ENCODE measurements around the gene CEP57. TPM values are rescaled to one million over a fixed set of nuclear protein-coding genes. Genes with fewer than 3 reads are reported as not detected.

CEP57 gene
- total RNA-seq, 1 experiment from 2014 or later: 79.8 TPM

GRCh38 chr11:95796501-95796900, 6.2 kb downstream of the CEP57 start:
- H3K4me3 ChIP-seq (ENCODE audit: low read depth, low read length, poor library complexity, severe bottlenecking): peak overlapping the region; percentile 19
- peaks cover 15% of the 10 kb centered on the region for H3K36me3 ChIP-seq (ENCODE audit: insufficient read depth, low read length, poor library complexity, severe bottlenecking)
- no TSS peak for BruUV-seq (replicated peaks)
- ChIA-PET CTCF (interaction anchor here (0.6 kb wide), 1 partner anchor 628 kb away, joined by 6 read pairs; no protein-coding TSS in a partner anchor), POLR2A (ENCODE audit: low non-redundant PET) (no interaction called here)
- H3K9me3 ChIP-seq (ENCODE audit: low read depth, low read length, poor library complexity, severe bottlenecking): no peaks in the 10 kb centered on the region
- no peaks in the 10 kb centered on the region for H3K27me3 ChIP-seq (replicated peaks; ENCODE audit: insufficient read depth, low read depth, low read length, poor library complexity)
- peak; percentile 81 for DNase-seq (ENCODE audit: low spot score)
- TF ChIP-seq EZH2 (IDR thresholded peaks at IDR 0.05; ENCODE audit: borderline replicate concordance, low read depth, low read length, poor library complexity, severe bottlenecking) (no peak), CTCF (conservative IDR thresholded peaks at IDR 0.05; ENCODE audit: low read depth, low read length) (no peak)
- H3K27ac ChIP-seq (ENCODE audit: low read depth, low read length, poor library complexity, severe bottlenecking): peak overlapping the region; percentile 63
- intact Hi-C loops (cut with micrococcal nuclease; ENCODE audit: unreplicated experiment): loop anchor here (10.0 kb wide), 1 partner anchor 368 kb away; no protein-coding TSS in a partner anchor
- peaks cover 66% of the 10 kb centered on the region for H3K4me1 ChIP-seq (ENCODE audit: insufficient read depth, low read length, poor library complexity, severe bottlenecking)

DNA sequence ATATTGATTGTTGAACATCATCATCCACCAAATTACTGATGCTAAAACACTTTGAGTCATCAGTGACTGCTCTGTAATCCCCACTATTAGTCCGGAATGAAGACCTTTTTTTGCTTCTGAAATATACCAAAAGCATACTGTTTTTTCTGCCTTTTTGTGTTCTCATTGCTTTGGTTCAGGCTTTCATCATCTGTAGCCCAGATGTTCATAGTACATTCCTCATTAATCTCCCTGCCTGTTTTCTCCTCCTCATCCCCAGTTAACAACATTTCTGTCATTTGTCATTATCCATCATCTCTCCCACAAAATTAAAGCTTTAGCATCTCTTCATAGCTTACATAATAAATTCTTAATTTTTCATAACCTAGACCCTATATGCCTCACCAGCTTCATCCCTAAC, 9.2 kb downstream of the CEP57 start:
- DNase-seq (ENCODE audit: low spot score): no peak
- Histone ChIP-seq H3K4me1 (ENCODE audit: insufficient read depth, low read length, poor library complexity, severe bottlenecking) (peaks cover 38% of the 10 kb centered on the region), H3K27me3 (replicated peaks; ENCODE audit: insufficient read depth, low read depth, low read length, poor library complexity) (no peaks in the 10 kb centered on the region), H3K27ac (ENCODE audit: low read depth, low read length, poor library complexity, severe bottlenecking) (no peak overlapping the region), H3K36me3 (ENCODE audit: insufficient read depth, low read length, poor library complexity, severe bottlenecking) (peaks cover 31% of the 10 kb centered on the region), H3K9me3 (ENCODE audit: low read depth, low read length, poor library complexity, severe bottlenecking) (no peaks in the 10 kb centered on the region), H3K4me3 (ENCODE audit: low read depth, low read length, poor library complexity, severe bottlenecking) (no peak overlapping the region)
- intact Hi-C loops (cut with micrococcal nuclease; ENCODE audit: unreplicated experiment): loop anchor here (10.0 kb wide), 1 partner anchor 365 kb away; no protein-coding TSS in a partner anchor
- no TSS peak for BruUV-seq (replicated peaks)
- TF ChIP-seq EZH2 (IDR thresholded peaks at IDR 0.05; ENCODE audit: borderline replicate concordance, low read depth, low read length, poor library complexity, severe bottlenecking) (no peak), CTCF (conservative IDR thresholded peaks at IDR 0.05; ENCODE audit: low read depth, low read length) (no peak)
- POLR2A ChIA-PET (ENCODE audit: low non-redundant PET): no interaction called here
- CTCF ChIA-PET: no interaction called here

GRCh38 chr11:95800438-95800837, 10.1 kb downstream of the CEP57 start:
- intact Hi-C loops (cut with micrococcal nuclease; ENCODE audit: unreplicated experiment): no loop called here
- Histone ChIP-seq H3K4me3 (ENCODE audit: low read depth, low read length, poor library complexity, severe bottlenecking) (no peak overlapping the region), H3K27me3 (replicated peaks; ENCODE audit: insufficient read depth, low read depth, low read length, poor library complexity) (no peaks in the 10 kb centered on the region), H3K27ac (ENCODE audit: low read depth, low read length, poor library complexity, severe bottlenecking) (no peak overlapping the region), H3K9me3 (ENCODE audit: low read depth, low read length, poor library complexity, severe bottlenecking) (no peaks in the 10 kb centered on the region), H3K4me1 (ENCODE audit: insufficient read depth, low read length, poor library complexity, severe bottlenecking) (peaks cover 29% of the 10 kb centered on the region), H3K36me3 (ENCODE audit: insufficient read depth, low read length, poor library complexity, severe bottlenecking) (peaks cover 38% of the 10 kb centered on the region)
- BruUV-seq (replicated peaks): no TSS peak
- TF ChIP-seq EZH2 (IDR thresholded peaks at IDR 0.05; ENCODE audit: borderline replicate concordance, low read depth, low read length, poor library complexity, severe bottlenecking): no peak
- no peak for TF ChIP-seq CTCF (conservative IDR thresholded peaks at IDR 0.05; ENCODE audit: low read depth, low read length)
- CTCF ChIA-PET: no interaction called here
- POLR2A ChIA-PET (ENCODE audit: low non-redundant PET): no interaction called here
- DNase-seq (ENCODE audit: low spot score): no peak

All from A673 (cell line).